A549 (cell line): Measurements from ENCODE around the gene SOX18. TPM values are rescaled to one million over a fixed set of nuclear protein-coding genes. Genes with fewer than 3 reads are reported as not detected.

Source experiments
- ATAC-seq, 2 experiments: fragments of 200-7000 bp in 1 of 2; fragments of >200 bp in 1 of 2; cut with Nextera tagmentation in 1 of 2; cut with Tn5 transposase in 1 of 2; 3 replicates each; pipeline versions ENCODE4 v1.8.0 to v1.9.1; 2018 to 2020; ENCODE audit warnings: mild to moderate bottlenecking in 1 of 2, moderate library complexity in 1 of 2
- CTCF ChIA-PET: fragments of 300-600 bp; sonication (Branson Sonifier 250); formaldehyde crosslinking; extraction: SDS; loops from one replicate; lab custom pipeline; 2021; ENCODE audit warnings: antibody characterized with exemption, inconsistent platforms; lab: Yijun Ruan, JAX
- POLR2A ChIA-PET: fragments of 350-600 bp; formaldehyde crosslinking; extraction: SDS; loops from one replicate; lab custom pipeline; 2021; ENCODE audit warnings: antibody characterized with exemption, inconsistent platforms; lab: Yijun Ruan, JAX
- DNase-seq, 2 experiments: peaks; one replicate each; pipeline versions ENCODE4 v3.0.0 to v3.0.0-alpha.2; 2011 to 2016; ENCODE audit warnings: low read depth in 1 of 2, low spot score in 1 of 2
- FAIRE-seq: peaks from 2 replicates; lab custom pipeline; 2011; peaks lifted over from hg19 to GRCh38; lab: Jason Lieb, UNC
- H3K27ac ChIP-seq, 2 experiments: fragments of >200 bp; sonication (Bioruptor Twin); formaldehyde crosslinking; 3 replicates each; pipeline ENCODE4 v1.5.1; 2016 to 2017
- H3K4me1 ChIP-seq: fragments of >200 bp; sonication (Bioruptor Twin); formaldehyde crosslinking; 3 replicates; pipeline ENCODE4 v1.6.1; 2016
- H3K4me2 ChIP-seq: fragments of >200 bp; sonication (Bioruptor Twin); formaldehyde crosslinking; 3 replicates; pipeline ENCODE4 v1.6.1; 2016
- H3K4me3 ChIP-seq: fragments of >200 bp; sonication (Bioruptor Twin); formaldehyde crosslinking; 3 replicates; pipeline ENCODE4 v1.5.1; 2016
- H3K9me3 ChIP-seq: fragments of >200 bp; sonication (Bioruptor Twin); formaldehyde crosslinking; 3 replicates; pipeline ENCODE4 v1.6.1; 2016
- CBX2 ChIP-seq: fragments of 200-600 bp; sonication (generic); IDR thresholded peaks from 2 replicates; pipeline ENCODE4 v1.6.1; 2016; ENCODE audit warnings: low read depth, mild to moderate bottlenecking, borderline replicate concordance
- EHMT2 ChIP-seq: fragments of 200-600 bp; sonication (generic); IDR thresholded peaks from 2 replicates; pipeline ENCODE4 v1.6.1; 2016; ENCODE audit warnings: antibody characterized with exemption, low read depth, mild to moderate bottlenecking, moderate library complexity
- FOSL2 ChIP-seq, 2 experiments: fragments of 450-650 bp in 1 of 2; fragments of >200 bp in 1 of 2; sonication (Bioruptor Twin) in 1 of 2; formaldehyde crosslinking; IDR thresholded peaks; 2 replicates each; pipeline versions ENCODE4 v1.5.0 to v1.6.1; 2016 to 2020; ENCODE audit warnings: mild to moderate bottlenecking in 1 of 2, moderate library complexity in 1 of 2
- HDAC2 ChIP-seq: fragments of 200-600 bp; sonication (generic); IDR thresholded peaks from 2 replicates; pipeline ENCODE4 v1.6.1; 2016
- MAZ ChIP-seq: fragments of 150-350 bp; IDR thresholded peaks from 2 replicates; pipeline ENCODE4 v1.6.1; 2014; ENCODE audit warnings: antibody characterized with exemption, low read depth, low read length, borderline replicate concordance
- MYC ChIP-seq: IDR thresholded peaks from 2 replicates; pipeline ENCODE4 v1.6.1; 2012; ENCODE audit warnings: mild to moderate bottlenecking, inconsistent platforms, low read length, improper control_type of control experiment, borderline replicate concordance
- NFE2L2 ChIP-seq: fragments of 150-350 bp; conservative IDR thresholded peaks from 2 replicates; pipeline ENCODE4 v1.6.1; 2014; ENCODE audit warnings: low read length
- NR3C1 ChIP-seq: fragments of >200 bp; sonication (Bioruptor Twin); formaldehyde crosslinking; IDR thresholded peaks from 3 replicates; pipeline ENCODE4 v1.6.1; 2017
- PHF8 ChIP-seq: fragments of 200-600 bp; sonication (generic); IDR thresholded peaks from 2 replicates; pipeline ENCODE4 v1.6.1; 2016; ENCODE audit warnings: low read depth, mild to moderate bottlenecking, antibody characterized with exemption, moderate library complexity, borderline replicate concordance
- RAD21 ChIP-seq, 2 experiments: fragments of >200 bp in 1 of 2; sonication (Bioruptor Twin) in 1 of 2; formaldehyde crosslinking in 1 of 2; IDR thresholded peaks in 1 of 2; conservative IDR thresholded peaks in 1 of 2; 2 replicates in 1 of 2; 3 replicates in 1 of 2; pipeline ENCODE4 v1.6.1; 2012 to 2018; ENCODE audit warnings: inconsistent platforms in 1 of 2
- ZFP36 ChIP-seq: fragments of 450-650 bp; IDR thresholded peaks from 2 replicates; pipeline ENCODE4 v1.6.1; 2014; ENCODE audit warnings: borderline replicate concordance; ENCODE audit not compliant: partially characterized antibody
- ZSCAN20 ChIP-seq: fragments of 250-450 bp; sonication (Bioruptor Pico); IDR thresholded peaks from 2 replicates; pipeline ENCODE4 v1.8.0; 2022; ENCODE audit warnings: mild to moderate bottlenecking, moderate library complexity
- WGBS: methylation state at CpG from one replicate; pipeline ENCODE4 v1.1.6; 2017; ENCODE audit errors: missing lambda C conversion rate; 5-methylcytosine and 5-hydroxymethylcytosine counted together
- polyA plus RNA-seq, 4 experiments: library from polyadenylated mRNA; depleted of rRNA in 3 of 4; stranded (reverse); fragments of >200 nt; fragmentation: RNase III in 1 of 4; extraction: RNeasy Plus Mini Kit Qiagen cat#74134 plus additional on column Dnase treatment in 1 of 4; gene quantifications; 2 replicates in 3 of 4; 3 replicates in 1 of 4; pipeline ENCODE4 v1.2.3, GENCODE V29; 2011 to 2017
- TF ChIP-seq, protein P1 (sequence below): fragments of 450-650 bp; IDR thresholded peaks from 2 replicates; pipeline ENCODE4 v1.6.1; 2014; ENCODE audit warnings: antibody characterized with exemption
- TF ChIP-seq, protein P2 (sequence below): fragments of >200 bp; sonication (Bioruptor Twin); formaldehyde crosslinking; IDR thresholded peaks from 3 replicates; pipeline ENCODE4 v1.5.1; 2016
- TF ChIP-seq, protein P3 (sequence below): fragments of >200 bp; sonication (Bioruptor Twin); formaldehyde crosslinking; IDR thresholded peaks from 3 replicates; pipeline ENCODE4 v1.6.1; 2016
- TF ChIP-seq, protein P4 (sequence below): IDR thresholded peaks from 2 replicates; pipeline ENCODE4 v1.6.1; 2012
- TF ChIP-seq, protein P5 (sequence below): IDR thresholded peaks from 2 replicates; pipeline ENCODE4 v1.6.1; 2012
- TF ChIP-seq, protein P6 (sequence below): fragments of 250-450 bp; sonication (Bioruptor Pico); IDR thresholded peaks from 2 replicates; pipeline ENCODE4 v1.5.0; 2021; ENCODE audit warnings: mild to moderate bottlenecking, moderate library complexity, borderline replicate concordance

Gene SOX18
- polyA plus RNA-seq, 2 of the 4 experiments (the other 2 are of a cell fraction): 0.19 to 1.4 TPM

DNA sequence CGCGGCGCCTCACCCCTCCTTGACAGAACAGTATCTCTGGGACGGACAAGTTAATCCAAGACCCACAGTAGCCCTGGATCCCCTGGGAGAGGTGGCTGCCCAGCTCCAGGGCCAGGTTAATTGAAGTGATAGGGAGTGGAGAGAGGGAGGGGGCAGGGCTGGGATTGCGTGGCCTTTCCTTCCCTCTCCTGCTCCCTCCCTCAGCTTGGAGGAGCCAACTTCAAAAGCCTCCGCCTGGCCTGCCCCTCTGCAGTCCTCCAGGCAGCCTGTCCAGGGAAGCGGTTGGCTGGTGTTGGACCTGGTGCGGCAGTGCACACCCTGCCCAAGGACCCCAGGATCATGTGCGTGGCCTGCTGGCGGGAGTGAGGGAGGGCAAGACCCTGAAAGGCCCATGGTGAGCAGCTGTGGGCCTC, 13.5 kb downstream of the SOX18 start, which contains the start of gene C20orf204:
Gene C20orf204, plus strand, starts transcription at position 250 of the 413 bp plus-strand sequence. Its CDS starts 142 bp downstream, at position 392.
- FAIRE-seq (no peak), DNase-seq (no peak), ATAC-seq (no peak)
- Histone ChIP-seq H3K27ac (no peak within 1 kb of the TSS), H3K4me2 (no peak within 1 kb of the TSS), H3K4me3 (no peak within 1 kb of the TSS), H3K4me1 (peaks cover 13% of the 10 kb centered on the region; the same call in 2 of the 3 replicates), H3K9me3 (no peaks in the 10 kb centered on the region)
- WGBS: 89% methylated on average over 3 of the region's 10 CpGs
- ChIA-PET POLR2A (no interaction called here), CTCF (interaction anchor here (1.0 to 7.1 kb wide), 5 partner anchors 9 to 56 kb away, joined by 4 to 143 read pairs (median 8); partner anchors contain the start of genes PRPF6 and TCEA2)
- TF ChIP-seq, protein P1, sequence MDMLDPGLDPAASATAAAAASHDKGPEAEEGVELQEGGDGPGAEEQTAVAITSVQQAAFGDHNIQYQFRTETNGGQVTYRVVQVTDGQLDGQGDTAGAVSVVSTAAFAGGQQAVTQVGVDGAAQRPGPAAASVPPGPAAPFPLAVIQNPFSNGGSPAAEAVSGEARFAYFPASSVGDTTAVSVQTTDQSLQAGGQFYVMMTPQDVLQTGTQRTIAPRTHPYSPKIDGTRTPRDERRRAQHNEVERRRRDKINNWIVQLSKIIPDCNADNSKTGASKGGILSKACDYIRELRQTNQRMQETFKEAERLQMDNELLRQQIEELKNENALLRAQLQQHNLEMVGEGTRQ: no peak
- no peak for TF ChIP-seq HDAC2
- no peak for TF ChIP-seq NR3C1
- TF ChIP-seq ZSCAN20 (CRISPR knock-in tag): no peak
- TF ChIP-seq ZFP36: no peak
- TF ChIP-seq FOSL2 (IDR thresholded peaks at IDR 0.05): no peak
- no peak for TF ChIP-seq FOSL2 (CRISPR knock-in tag; IDR thresholded peaks at IDR 0.05)
- TF ChIP-seq, protein P2, sequence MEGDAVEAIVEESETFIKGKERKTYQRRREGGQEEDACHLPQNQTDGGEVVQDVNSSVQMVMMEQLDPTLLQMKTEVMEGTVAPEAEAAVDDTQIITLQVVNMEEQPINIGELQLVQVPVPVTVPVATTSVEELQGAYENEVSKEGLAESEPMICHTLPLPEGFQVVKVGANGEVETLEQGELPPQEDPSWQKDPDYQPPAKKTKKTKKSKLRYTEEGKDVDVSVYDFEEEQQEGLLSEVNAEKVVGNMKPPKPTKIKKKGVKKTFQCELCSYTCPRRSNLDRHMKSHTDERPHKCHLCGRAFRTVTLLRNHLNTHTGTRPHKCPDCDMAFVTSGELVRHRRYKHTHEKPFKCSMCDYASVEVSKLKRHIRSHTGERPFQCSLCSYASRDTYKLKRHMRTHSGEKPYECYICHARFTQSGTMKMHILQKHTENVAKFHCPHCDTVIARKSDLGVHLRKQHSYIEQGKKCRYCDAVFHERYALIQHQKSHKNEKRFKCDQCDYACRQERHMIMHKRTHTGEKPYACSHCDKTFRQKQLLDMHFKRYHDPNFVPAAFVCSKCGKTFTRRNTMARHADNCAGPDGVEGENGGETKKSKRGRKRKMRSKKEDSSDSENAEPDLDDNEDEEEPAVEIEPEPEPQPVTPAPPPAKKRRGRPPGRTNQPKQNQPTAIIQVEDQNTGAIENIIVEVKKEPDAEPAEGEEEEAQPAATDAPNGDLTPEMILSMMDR: no peak
- TF ChIP-seq EHMT2: no peak
- TF ChIP-seq, protein P3, sequence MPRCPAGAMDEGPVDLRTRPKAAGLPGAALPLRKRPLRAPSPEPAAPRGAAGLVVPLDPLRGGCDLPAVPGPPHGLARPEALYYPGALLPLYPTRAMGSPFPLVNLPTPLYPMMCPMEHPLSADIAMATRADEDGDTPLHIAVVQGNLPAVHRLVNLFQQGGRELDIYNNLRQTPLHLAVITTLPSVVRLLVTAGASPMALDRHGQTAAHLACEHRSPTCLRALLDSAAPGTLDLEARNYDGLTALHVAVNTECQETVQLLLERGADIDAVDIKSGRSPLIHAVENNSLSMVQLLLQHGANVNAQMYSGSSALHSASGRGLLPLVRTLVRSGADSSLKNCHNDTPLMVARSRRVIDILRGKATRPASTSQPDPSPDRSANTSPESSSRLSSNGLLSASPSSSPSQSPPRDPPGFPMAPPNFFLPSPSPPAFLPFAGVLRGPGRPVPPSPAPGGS: no peak
- TF ChIP-seq PHF8: no peak
- no peak for TF ChIP-seq MYC
- no peak for TF ChIP-seq NFE2L2
- TF ChIP-seq, protein P4, sequence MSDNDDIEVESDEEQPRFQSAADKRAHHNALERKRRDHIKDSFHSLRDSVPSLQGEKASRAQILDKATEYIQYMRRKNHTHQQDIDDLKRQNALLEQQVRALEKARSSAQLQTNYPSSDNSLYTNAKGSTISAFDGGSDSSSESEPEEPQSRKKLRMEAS: no peak
- TF ChIP-seq RAD21 (conservative IDR thresholded peaks at IDR 0.05 in 1 of 2, IDR thresholded peaks at IDR 0.05 in 1 of 2): no peak
- TF ChIP-seq, protein P5, sequence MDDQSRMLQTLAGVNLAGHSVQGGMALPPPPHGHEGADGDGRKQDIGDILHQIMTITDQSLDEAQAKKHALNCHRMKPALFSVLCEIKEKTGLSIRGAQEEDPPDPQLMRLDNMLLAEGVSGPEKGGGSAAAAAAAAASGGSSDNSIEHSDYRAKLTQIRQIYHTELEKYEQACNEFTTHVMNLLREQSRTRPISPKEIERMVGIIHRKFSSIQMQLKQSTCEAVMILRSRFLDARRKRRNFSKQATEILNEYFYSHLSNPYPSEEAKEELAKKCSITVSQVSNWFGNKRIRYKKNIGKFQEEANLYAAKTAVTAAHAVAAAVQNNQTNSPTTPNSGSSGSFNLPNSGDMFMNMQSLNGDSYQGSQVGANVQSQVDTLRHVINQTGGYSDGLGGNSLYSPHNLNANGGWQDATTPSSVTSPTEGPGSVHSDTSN: no peak
- TF ChIP-seq, protein P6, sequence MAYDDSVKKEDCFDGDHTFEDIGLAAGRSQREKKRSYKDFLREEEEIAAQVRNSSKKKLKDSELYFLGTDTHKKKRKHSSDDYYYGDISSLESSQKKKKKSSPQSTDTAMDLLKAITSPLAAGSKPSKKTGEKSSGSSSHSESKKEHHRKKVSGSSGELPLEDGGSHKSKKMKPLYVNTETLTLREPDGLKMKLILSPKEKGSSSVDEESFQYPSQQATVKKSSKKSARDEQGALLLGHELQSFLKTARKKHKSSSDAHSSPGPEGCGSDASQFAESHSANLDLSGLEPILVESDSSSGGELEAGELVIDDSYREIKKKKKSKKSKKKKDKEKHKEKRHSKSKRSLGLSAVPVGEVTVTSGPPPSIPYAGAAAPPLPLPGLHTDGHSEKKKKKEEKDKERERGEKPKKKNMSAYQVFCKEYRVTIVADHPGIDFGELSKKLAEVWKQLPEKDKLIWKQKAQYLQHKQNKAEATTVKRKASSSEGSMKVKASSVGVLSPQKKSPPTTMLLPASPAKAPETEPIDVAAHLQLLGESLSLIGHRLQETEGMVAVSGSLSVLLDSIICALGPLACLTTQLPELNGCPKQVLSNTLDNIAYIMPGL (CRISPR knock-in tag): no peak
- no peak for TF ChIP-seq MAZ
- TF ChIP-seq CBX2: no peak
